ENCODE data around the gene OR12D3.
"Not testable (repeated sequence)": the region's sequence is repeated elsewhere in the genome, so short reads cannot be mapped to it uniquely, and the experiment has no call there.

Gene OR12D3

GRCh38 chr6:29375191-29375590 lies at the start of gene OR12D3:
Gene OR12D3 (minus strand): TSS chr6:29375291. CDS start chr6:29375287, 4 bp downstream.
- Histone ChIP-seq H3K36me3 (ENCODE audit: insufficient read depth, low read length) (no peaks in the 10 kb centered on the region), H3K9me3 (ENCODE audit: control insufficient read depth, insufficient read depth, low read length) (no peaks in the 10 kb centered on the region), H3K9ac (ENCODE audit: low read depth, low read length) (no peak within 1 kb of the TSS), H3K4me1 (ENCODE audit: insufficient read depth, low read length) (no peaks in the 10 kb centered on the region)

GRCh38 chr6:29424575-29424974 lies 49.5 kb upstream of the OR12D3 start:
- Histone ChIP-seq H3K4me1 (ENCODE audit: insufficient read depth, low read length) (no peaks in the 10 kb centered on the region; the same call in 1 of the 2 replicates), H3K36me3 (ENCODE audit: insufficient read depth, low read length) (no peaks in the 10 kb centered on the region), H3K9ac (ENCODE audit: low read depth, low read length) (no peak overlapping the region), H3K9me3 (ENCODE audit: control insufficient read depth, insufficient read depth, low read length) (no peaks in the 10 kb centered on the region)

- Histone ChIP-seq H3K36me3 (ENCODE audit: insufficient read depth, low read length) (no peaks in the 10 kb centered on the region), H3K4me1 (ENCODE audit: insufficient read depth, low read length) (no peaks in the 10 kb centered on the region; the same call in 1 of the 2 replicates), H3K9me3 (ENCODE audit: control insufficient read depth, insufficient read depth, low read length) (no peaks in the 10 kb centered on the region), H3K9ac (ENCODE audit: low read depth, low read length) (no peak overlapping the region)
These were observed 49.1 kb upstream of the OR12D3 start for GRCh38 chr6:29424168-29424567.

GRCh38 chr6:29419516-29419915 lies 44.4 kb upstream of the OR12D3 start:
- no peaks in the 10 kb centered on the region; the same call in 1 of the 2 replicates for H3K4me1 ChIP-seq (ENCODE audit: insufficient read depth, low read length)
- no peaks in the 10 kb centered on the region for H3K9me3 ChIP-seq (ENCODE audit: control insufficient read depth, insufficient read depth, low read length)
- no peak overlapping the region for H3K9ac ChIP-seq (ENCODE audit: low read depth, low read length)
- H3K36me3 ChIP-seq (ENCODE audit: insufficient read depth, low read length) = no peaks in the 10 kb centered on the region

- H3K9ac ChIP-seq (ENCODE audit: low read depth, low read length) = no peak within 1 kb of the TSS
- no peaks in the 10 kb centered on the region for H3K36me3 ChIP-seq (ENCODE audit: insufficient read depth, low read length)
- H3K4me1 ChIP-seq (ENCODE audit: insufficient read depth, low read length) = no peaks in the 10 kb centered on the region
- H3K9me3 ChIP-seq (ENCODE audit: control insufficient read depth, insufficient read depth, low read length) = peaks cover 2% of the 10 kb centered on the region; the same call in 1 of the 2 replicates
These were observed 39.5 kb upstream of the OR12D3 start, which contains the start of gene OR12D1 for GRCh38 chr6:29414588-29414987. Gene OR12D1 (plus strand): TSS chr6:29414928.

- no peaks in the 10 kb centered on the region for H3K9me3 ChIP-seq (ENCODE audit: control insufficient read depth, insufficient read depth, low read length)
- no peak overlapping the region for H3K9ac ChIP-seq (ENCODE audit: low read depth, low read length)
- H3K4me1 ChIP-seq (ENCODE audit: insufficient read depth, low read length) = no peaks in the 10 kb centered on the region
- no peaks in the 10 kb centered on the region for H3K36me3 ChIP-seq (ENCODE audit: insufficient read depth, low read length)
These were observed 28.7 kb upstream of the OR12D3 start for GRCh38 chr6:29403801-29404200.

- Histone ChIP-seq H3K9me3 (ENCODE audit: control insufficient read depth, insufficient read depth, low read length) (no peaks in the 10 kb centered on the region), H3K4me1 (ENCODE audit: insufficient read depth, low read length) (no peaks in the 10 kb centered on the region), H3K9ac (ENCODE audit: low read depth, low read length) (no peak overlapping the region), H3K36me3 (ENCODE audit: insufficient read depth, low read length) (no peaks in the 10 kb centered on the region)
These were observed 24.4 kb upstream of the OR12D3 start for GRCh38 chr6:29399525-29399924.

- Histone ChIP-seq H3K36me3 (ENCODE audit: insufficient read depth, low read length) (no peaks in the 10 kb centered on the region), H3K4me1 (ENCODE audit: insufficient read depth, low read length) (no peaks in the 10 kb centered on the region), H3K9ac (ENCODE audit: low read depth, low read length) (no peak within 1 kb of the TSS), H3K9me3 (ENCODE audit: control insufficient read depth, insufficient read depth, low read length) (no peaks in the 10 kb centered on the region)
These were observed 20.2 kb upstream of the OR12D3 start, which contains the start of gene OR12D2 for GRCh38 chr6:29395331-29395730. Gene OR12D2 (plus strand): TSS chr6:29395631. CDS start chr6:29396700, 1,069 bp downstream.

GRCh38 chr6:29388533-29388932 lies 13.4 kb upstream of the OR12D3 start:
- H3K9me3 ChIP-seq (ENCODE audit: control insufficient read depth, insufficient read depth, low read length) = no peaks in the 10 kb centered on the region
- H3K9ac ChIP-seq (ENCODE audit: low read depth, low read length) = no peak overlapping the region
- no peaks in the 10 kb centered on the region for H3K4me1 ChIP-seq (ENCODE audit: insufficient read depth, low read length)
- H3K36me3 ChIP-seq (ENCODE audit: insufficient read depth, low read length) = no peaks in the 10 kb centered on the region

GRCh38 chr6:29376003-29376402 lies 912 bp upstream of the OR12D3 start:
- H3K36me3 ChIP-seq (ENCODE audit: insufficient read depth, low read length) = no peaks in the 10 kb centered on the region
- H3K9ac ChIP-seq (ENCODE audit: low read depth, low read length) = no peak overlapping the region
- H3K4me1 ChIP-seq (ENCODE audit: insufficient read depth, low read length) = no peaks in the 10 kb centered on the region
- no peaks in the 10 kb centered on the region for H3K9me3 ChIP-seq (ENCODE audit: control insufficient read depth, insufficient read depth, low read length)

GRCh38 chr6:29368765-29369164 lies 6.3 kb downstream of the OR12D3 start, which contains the start of gene OR5V1:
Gene OR5V1 (minus strand): TSS chr6:29368865. CDS start chr6:29356195, 12,670 bp downstream.
- Histone ChIP-seq H3K9me3 (ENCODE audit: control insufficient read depth, insufficient read depth, low read length) (no peaks in the 10 kb centered on the region), H3K4me1 (ENCODE audit: insufficient read depth, low read length) (no peaks in the 10 kb centered on the region), H3K36me3 (ENCODE audit: insufficient read depth, low read length) (no peaks in the 10 kb centered on the region), H3K9ac (ENCODE audit: low read depth, low read length) (no peak within 1 kb of the TSS)

- H3K4me1 ChIP-seq (ENCODE audit: insufficient read depth, low read length) = no peaks in the 10 kb centered on the region
- no peak overlapping the region for H3K9ac ChIP-seq (ENCODE audit: low read depth, low read length)
- no peaks in the 10 kb centered on the region for H3K9me3 ChIP-seq (ENCODE audit: control insufficient read depth, insufficient read depth, low read length)
- no peaks in the 10 kb centered on the region for H3K36me3 ChIP-seq (ENCODE audit: insufficient read depth, low read length)
These were observed 19.5 kb downstream of the OR12D3 start for GRCh38 chr6:29355603-29356002.

- H3K4me1 ChIP-seq (ENCODE audit: insufficient read depth, low read length) = no peaks in the 10 kb centered on the region
- H3K9me3 ChIP-seq (ENCODE audit: control insufficient read depth, insufficient read depth, low read length) = no peaks in the 10 kb centered on the region
- no peak overlapping the region for H3K9ac ChIP-seq (ENCODE audit: low read depth, low read length)
- H3K36me3 ChIP-seq (ENCODE audit: insufficient read depth, low read length) = no peaks in the 10 kb centered on the region
These were observed 20.1 kb downstream of the OR12D3 start for GRCh38 chr6:29354980-29355379.

GRCh38 chr6:29349348-29349747 lies 25.7 kb downstream of the OR12D3 start:
- not testable (repeated sequence) for H3K36me3 ChIP-seq (ENCODE audit: insufficient read depth, low read length)

GRCh38 chr6:29345380-29345779 lies 29.7 kb downstream of the OR12D3 start:
- Histone ChIP-seq H3K9me3 (ENCODE audit: control insufficient read depth, insufficient read depth, low read length) (no peaks in the 10 kb centered on the region), H3K4me1 (ENCODE audit: insufficient read depth, low read length) (no peaks in the 10 kb centered on the region), H3K36me3 (ENCODE audit: insufficient read depth, low read length) (no peaks in the 10 kb centered on the region), H3K9ac (ENCODE audit: low read depth, low read length) (no peak overlapping the region)

More at GRCh38 chr6:29349348-29349747, 25.7 kb downstream of the OR12D3 start:
- H3K9ac ChIP-seq (ENCODE audit: low read depth, low read length); H3K4me1 ChIP-seq (ENCODE audit: insufficient read depth, low read length); H3K9me3 ChIP-seq (ENCODE audit: control insufficient read depth, insufficient read depth, low read length): not testable (repeated sequence)

- Histone ChIP-seq H3K4me1 (ENCODE audit: insufficient read depth, low read length) (no peaks in the 10 kb centered on the region), H3K9me3 (ENCODE audit: control insufficient read depth, insufficient read depth, low read length) (no peaks in the 10 kb centered on the region), H3K36me3 (ENCODE audit: insufficient read depth, low read length) (no peaks in the 10 kb centered on the region), H3K9ac (ENCODE audit: low read depth, low read length) (no peak overlapping the region)
These were observed 38.8 kb downstream of the OR12D3 start for GRCh38 chr6:29336269-29336668.

Measured in ES-I3 (cell line).